Measurements from ENCODE around the gene VPS36. TPM values are rescaled to one million over a fixed set of nuclear protein-coding genes. Genes with fewer than 3 reads are reported as not detected.

VPS36 gene
- total RNA-seq, 1 experiment from 2014 or later = 52.9 TPM

GRCh38 chr13:52366291-52366690 lies 84.1 kb downstream of the VPS36 start:
- H3K4me3 ChIP-seq (ENCODE audit: low read depth, low read length, poor library complexity, severe bottlenecking) = no peak overlapping the region
- no peaks in the 10 kb centered on the region for H3K4me1 ChIP-seq (ENCODE audit: insufficient read depth, low read length, poor library complexity, severe bottlenecking)
- no peaks in the 10 kb centered on the region for H3K9me3 ChIP-seq (ENCODE audit: low read depth, low read length, poor library complexity, severe bottlenecking)
- no peak overlapping the region for H3K27ac ChIP-seq (ENCODE audit: low read depth, low read length, poor library complexity, severe bottlenecking)
- H3K36me3 ChIP-seq (ENCODE audit: insufficient read depth, low read length, poor library complexity, severe bottlenecking) = no peaks in the 10 kb centered on the region
- no peaks in the 10 kb centered on the region for H3K27me3 ChIP-seq (replicated peaks; ENCODE audit: insufficient read depth, low read depth, low read length, poor library complexity)
- TF ChIP-seq EZH2 (IDR thresholded peaks at IDR 0.05; ENCODE audit: borderline replicate concordance, low read depth, low read length, poor library complexity, severe bottlenecking) (no peak), CTCF (conservative IDR thresholded peaks at IDR 0.05; ENCODE audit: low read depth, low read length) (no peak)
- intact Hi-C loops (cut with micrococcal nuclease; ENCODE audit: unreplicated experiment) = no loop called here
- ChIA-PET POLR2A (ENCODE audit: low non-redundant PET) (no interaction called here), CTCF (no interaction called here)
- no peak for DNase-seq (ENCODE audit: low spot score)
- no TSS peak for BruUV-seq (replicated peaks)

Other genes with a start within 250 kb of the VPS36 start
- 0.13 and 0.39 TPM in 2 replicates for gene THSD1, start 44.5 kb downstream of the VPS36 start, total RNA-seq (2021)
- gene CKAP2, start 4.8 kb upstream of the VPS36 start, total RNA-seq (2021) = 104 and 105 TPM in 2 replicates
- gene HNRNPA1L2, start 191.8 kb upstream of the VPS36 start, total RNA-seq (2021) = 10.1 and 10.7 TPM in 2 replicates
- gene SUGT1, start 202.2 kb upstream of the VPS36 start, total RNA-seq (2021) = 104 and 132 TPM in 2 replicates